ENCODE data around the gene ENDOD1.

DNA sequence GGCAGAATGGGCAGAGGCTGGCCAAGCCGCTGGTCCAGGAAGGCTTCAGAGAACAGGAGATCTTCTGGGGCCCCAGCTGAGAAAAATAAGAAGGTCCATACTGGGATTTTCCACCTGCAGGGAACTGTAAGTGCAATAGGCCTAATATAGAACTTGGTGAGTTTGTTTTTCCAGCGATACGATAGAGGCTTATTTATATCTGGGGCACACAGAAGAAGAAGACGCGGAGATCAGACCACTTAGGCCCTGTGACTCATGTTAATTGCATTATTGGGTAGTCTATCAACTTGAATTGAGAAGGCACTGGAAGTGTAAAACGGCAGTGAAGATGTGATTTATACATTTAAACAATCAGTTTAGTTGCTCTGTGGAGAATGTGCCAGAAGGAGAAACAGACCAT lies 30.6 kb upstream of the ENDOD1 start:
- TF ChIP-seq EZH2 (IDR thresholded peaks at IDR 0.05; ENCODE audit: low read depth), result no peak
- TF ChIP-seq, protein P1, sequence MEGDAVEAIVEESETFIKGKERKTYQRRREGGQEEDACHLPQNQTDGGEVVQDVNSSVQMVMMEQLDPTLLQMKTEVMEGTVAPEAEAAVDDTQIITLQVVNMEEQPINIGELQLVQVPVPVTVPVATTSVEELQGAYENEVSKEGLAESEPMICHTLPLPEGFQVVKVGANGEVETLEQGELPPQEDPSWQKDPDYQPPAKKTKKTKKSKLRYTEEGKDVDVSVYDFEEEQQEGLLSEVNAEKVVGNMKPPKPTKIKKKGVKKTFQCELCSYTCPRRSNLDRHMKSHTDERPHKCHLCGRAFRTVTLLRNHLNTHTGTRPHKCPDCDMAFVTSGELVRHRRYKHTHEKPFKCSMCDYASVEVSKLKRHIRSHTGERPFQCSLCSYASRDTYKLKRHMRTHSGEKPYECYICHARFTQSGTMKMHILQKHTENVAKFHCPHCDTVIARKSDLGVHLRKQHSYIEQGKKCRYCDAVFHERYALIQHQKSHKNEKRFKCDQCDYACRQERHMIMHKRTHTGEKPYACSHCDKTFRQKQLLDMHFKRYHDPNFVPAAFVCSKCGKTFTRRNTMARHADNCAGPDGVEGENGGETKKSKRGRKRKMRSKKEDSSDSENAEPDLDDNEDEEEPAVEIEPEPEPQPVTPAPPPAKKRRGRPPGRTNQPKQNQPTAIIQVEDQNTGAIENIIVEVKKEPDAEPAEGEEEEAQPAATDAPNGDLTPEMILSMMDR (conservative IDR thresholded peaks at IDR 0.05), result no peak

Data from PC-9 (cell line).